T-cell (primary cell): ENCODE data around the gene PITPNC1. TPM values are rescaled to one million over a fixed set of nuclear protein-coding genes. Genes with fewer than 3 reads are reported as not detected.

Experiments
- ATAC-seq, 4 experiments: fragments of 200-7000 bp in 3 of 4; fragments of 150-1000 bp in 1 of 4; cut with Tn5 transposase; replicated peaks in 1 of 4; 1 replicate in 3 of 4; 2 replicates in 1 of 4; pipeline ENCODE4 v1.10.0; 2021; ENCODE audit warnings: moderate library complexity in 3 of 4, mild to moderate bottlenecking in 2 of 4, moderate number of reproducible peaks in 1 of 4
- CTCF ChIA-PET, 2 donors: fragments of 300-600 bp; sonication (Branson Sonifier 250); formaldehyde crosslinking; loops; one replicate each; lab custom pipeline; 2022; ENCODE audit warnings: antibody characterized with exemption in 2 of 2; lab: Charles Lee
- POLR2A ChIA-PET, 2 donors: fragments of 300-600 bp; sonication (Branson Sonifier 250); formaldehyde crosslinking; loops; one replicate each; lab custom pipeline; 2022; ENCODE audit warnings: antibody characterized with exemption in 2 of 2; lab: Charles Lee
- DNase-seq, 35 experiments: peaks; one replicate each; pipeline versions ENCODE4 v3.0.0 to v3.0.0-alpha.2; 2013 to 2023
- H3K27ac ChIP-seq: one replicate; pipeline ENCODE4 v1.5.1; 2013; ENCODE audit warnings: low read length
- H3K27me3 ChIP-seq, 2 experiments: replicated peaks in 1 of 2; 1 replicate in 1 of 2; 2 replicates in 1 of 2; pipeline versions ENCODE4 v1.6.1 to v1.7.0; 2013; ENCODE audit warnings: low read length in 1 of 2, mixed read lengths in 1 of 2; ENCODE audit not compliant: control insufficient read depth in 2 of 2, insufficient read depth in 2 of 2; ENCODE audit errors: extremely low read depth in 1 of 2
- H3K36me3 ChIP-seq, 2 donors: 1 replicate in 1 of 2; 2 replicates in 1 of 2; pipeline versions ENCODE4 v1.6.1 to v1.7.0; 2013; ENCODE audit warnings: low read length in 1 of 2; ENCODE audit not compliant: control insufficient read depth in 2 of 2, insufficient read depth in 1 of 2; ENCODE audit errors: extremely low read depth in 1 of 2
- H3K4me1 ChIP-seq, 2 experiments: 1 replicate in 1 of 2; 2 replicates in 1 of 2; pipeline versions ENCODE4 v1.6.1 to v1.7.0; 2013; ENCODE audit warnings: low read length in 2 of 2, mixed read lengths in 1 of 2; ENCODE audit not compliant: insufficient read depth in 2 of 2, control insufficient read depth in 1 of 2; ENCODE audit errors: extremely low read depth in 1 of 2
- H3K4me3 ChIP-seq, 2 donors: 1 replicate in 1 of 2; 2 replicates in 1 of 2; pipeline versions ENCODE4 v1.5.1 to v1.7.0; 2013; ENCODE audit warnings: mild to moderate bottlenecking in 2 of 2, low read length in 1 of 2, moderate library complexity in 1 of 2; ENCODE audit not compliant: control insufficient read depth in 1 of 2; ENCODE audit errors: extremely low read depth in 1 of 2
- H3K9me3 ChIP-seq: 2 replicates; pipeline ENCODE4 v1.7.0; 2013
- H3K27ac Mint-ChIP-seq, 2 donors: one replicate each; pipeline ENCODE4 v1.8.0; 2020 to 2021; ENCODE audit warnings: mild to moderate bottlenecking in 2 of 2, mixed read lengths in 2 of 2
- H3K27me3 Mint-ChIP-seq, 2 donors: one replicate each; pipeline ENCODE4 v1.8.0; 2021 to 2022; ENCODE audit warnings: mixed read lengths in 2 of 2
- H3K36me3 Mint-ChIP-seq: one replicate; pipeline ENCODE4 v1.8.0; 2021; ENCODE audit warnings: mixed read lengths
- H3K4me1 Mint-ChIP-seq, 3 donors: one replicate each; pipeline ENCODE4 v1.8.0; 2020 to 2022; ENCODE audit warnings: mixed read lengths in 3 of 3, mild to moderate bottlenecking in 1 of 3
- H3K4me3 Mint-ChIP-seq, 3 donors: one replicate each; pipeline ENCODE4 v1.8.0; 2020 to 2022; ENCODE audit warnings: mild to moderate bottlenecking in 3 of 3, mixed read lengths in 3 of 3, moderate library complexity in 3 of 3
- H3K9me3 Mint-ChIP-seq, 3 donors: one replicate each; pipeline ENCODE4 v1.8.0; 2020 to 2022; ENCODE audit warnings: mixed read lengths in 3 of 3
- WGBS: methylation state at CpG from one replicate; pipeline ENCODE4 v1.1.5; 2013; ENCODE audit warnings: missing lambda C conversion rate; ENCODE audit not compliant: insufficient coverage; 5-methylcytosine and 5-hydroxymethylcytosine counted together
- total RNA-seq, 35 experiments: library from RNA in 6 of 35; stranded (reverse) in 6 of 35; fragments of 120-200 nt in 1 of 35; gene quantifications; one replicate each; pipeline versions ENCODE4 v1.2.1 to v1.2.4 and lab custom pipeline; 2013 to 2026

PITPNC1 gene
- total RNA-seq, 5 donors from 2014 or later (not counting 1 experiment from before 2014, with no cell fraction given): 82.6 to 132 (median 111) TPM

DNA sequence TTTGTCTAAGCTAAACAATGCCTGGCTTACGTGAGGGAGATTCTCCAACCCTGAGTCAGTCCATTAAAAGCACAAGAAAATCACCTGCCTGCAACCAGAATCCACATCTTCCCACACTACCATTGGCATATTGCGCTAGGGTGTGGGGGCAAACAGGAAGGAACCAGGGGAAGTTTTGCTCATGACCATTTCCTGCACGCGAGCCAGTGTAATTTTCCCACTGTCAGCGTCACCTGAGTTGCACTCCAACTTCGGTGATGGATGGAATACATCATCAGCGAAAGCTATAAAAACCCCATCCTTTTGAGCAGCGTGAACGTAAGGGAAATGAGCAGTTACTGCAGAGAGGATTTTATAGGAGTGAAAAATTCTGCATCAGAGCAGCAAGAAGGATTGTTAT is 172.7 kb downstream of the PITPNC1 start:
- Mint-ChIP-seq H3K9me3 (no peaks in the 10 kb centered on the region), H3K36me3 (peaks cover 48% of the 10 kb centered on the region), H3K27ac (peak overlapping the region in 1 of 2 donors; percentile 59), H3K4me3 (no peak overlapping the region), H3K4me1 (peaks cover 27 to 51% (median 35%) of the 10 kb centered on the region in 3 donors), H3K27me3 (no peaks in the 10 kb centered on the region)
- 100% methylated on average over 2 of the region's 9 CpGs for WGBS
- Histone ChIP-seq H3K27me3 (no peaks in the 10 kb centered on the region), H3K9me3 (no peaks in the 10 kb centered on the region), H3K36me3 (peaks cover 0 to 18% of the 10 kb centered on the region in 2 donors), H3K4me3 (no peak overlapping the region), H3K4me1 (peaks cover 0 to 13% of the 10 kb centered on the region in 2 experiments), H3K27ac (no peak overlapping the region)
- ChIA-PET POLR2A (interaction anchor here in 1 of 2 donors (0.6 kb wide), 1 partner anchor 29 kb away, joined by 5 read pairs; no protein-coding TSS in a partner anchor), CTCF (interaction anchor here in 1 of 2 donors (0.6 kb wide), 1 partner anchor 71 kb away, joined by 10 read pairs; no protein-coding TSS in a partner anchor)
- no peak for DNase-seq
- no peak for ATAC-seq

DNA sequence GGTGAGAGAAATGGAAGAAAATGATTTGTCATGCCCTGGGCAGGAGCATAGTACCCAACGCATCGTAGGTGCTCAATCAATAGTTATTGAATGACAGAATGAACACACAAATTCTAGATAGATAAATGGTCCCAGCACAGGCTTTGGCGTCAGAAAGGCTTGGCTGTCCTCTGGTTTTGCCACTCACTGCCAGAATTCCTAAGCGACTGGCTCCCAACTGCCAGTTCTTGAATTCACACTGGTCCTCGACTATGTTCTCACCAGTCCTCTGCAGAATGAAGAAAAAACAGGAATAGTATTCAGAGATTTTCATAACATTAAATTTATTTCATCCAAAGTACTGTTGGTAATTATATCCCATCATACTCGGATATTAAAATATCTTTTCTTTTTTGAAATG is 177.6 kb downstream of the PITPNC1 start:
- CTCF ChIA-PET: interaction anchor here in 1 of 2 donors (0.7 kb wide), 1 partner anchor 645 kb away, joined by 7 read pairs; no protein-coding TSS in a partner anchor
- POLR2A ChIA-PET: no interaction called here

DNA sequence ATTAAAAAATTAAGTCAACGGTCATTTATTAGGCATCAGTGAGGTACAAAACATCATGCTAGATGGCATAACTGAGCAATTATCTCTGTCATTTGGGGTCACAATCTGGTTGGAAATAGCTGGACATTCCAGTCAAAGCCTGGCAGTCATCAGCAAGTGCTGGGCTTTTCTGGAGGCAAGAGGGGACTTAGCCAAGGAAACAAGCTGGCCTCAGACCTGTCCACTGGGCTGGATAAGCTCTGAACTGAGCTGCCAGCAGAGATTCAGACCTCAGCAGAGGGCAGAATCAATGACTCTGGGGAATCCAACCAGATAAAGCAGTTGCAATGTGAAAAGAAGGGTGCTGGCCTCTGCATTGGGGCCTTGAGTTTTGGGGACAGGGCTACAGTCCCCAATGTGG is 178.8 kb downstream of the PITPNC1 start:
- no peak for ATAC-seq
- Histone ChIP-seq H3K9me3 (peaks cover 2% of the 10 kb centered on the region), H3K27me3 (no peaks in the 10 kb centered on the region), H3K4me3 (no peak overlapping the region), H3K27ac (no peak overlapping the region), H3K36me3 (peaks cover 7 to 43% of the 10 kb centered on the region in 2 donors), H3K4me1 (no peaks in the 10 kb centered on the region)
- no peaks in the 10 kb centered on the region for H3K27me3 Mint-ChIP-seq
- peaks cover 0 to 19% (median 14%) of the 10 kb centered on the region in 3 donors for H3K4me1 Mint-ChIP-seq
- peaks cover 0 to 7% (median 5%) of the 10 kb centered on the region in 3 donors for H3K9me3 Mint-ChIP-seq
- peaks cover 64% of the 10 kb centered on the region for H3K36me3 Mint-ChIP-seq
- H3K27ac Mint-ChIP-seq: peak overlapping the region in 1 of 2 donors; percentile 19
- WGBS: 100% methylated on average over 1 of the region's 1 CpG
- ChIA-PET CTCF (interaction anchor here in 1 of 2 donors (0.7 kb wide), 1 partner anchor 397 kb away, joined by 4 read pairs; no protein-coding TSS in a partner anchor), POLR2A (interaction anchor here in 1 of 2 donors (0.6 to 0.7 kb wide), 2 partner anchors 453 to 767 kb away, joined by 3 to 4 read pairs; no protein-coding TSS in a partner anchor)
- no peak overlapping the region for H3K4me3 Mint-ChIP-seq
- no peak for DNase-seq

More for the DNA sequence above, 177.6 kb downstream of the PITPNC1 start:
- no peak for DNase-seq
- WGBS: 100% methylated on average over 2 of the region's 6 CpGs
- Mint-ChIP-seq H3K36me3 (peaks cover 64% of the 10 kb centered on the region), H3K27me3 (no peaks in the 10 kb centered on the region), H3K9me3 (peaks cover 0 to 7% (median 5%) of the 10 kb centered on the region in 3 donors), H3K27ac (no peak overlapping the region), H3K4me3 (no peak overlapping the region), H3K4me1 (peaks cover 2 to 25% (median 19%) of the 10 kb centered on the region in 3 donors)
- peaks cover 2% of the 10 kb centered on the region for H3K9me3 ChIP-seq
- H3K27ac ChIP-seq: no peak overlapping the region
- no peak overlapping the region for H3K4me3 ChIP-seq
- ATAC-seq: no peak
- H3K27me3 ChIP-seq: no peaks in the 10 kb centered on the region
- peaks cover 7 to 35% of the 10 kb centered on the region in 2 donors for H3K36me3 ChIP-seq
- H3K4me1 ChIP-seq: peaks cover 0 to 3% of the 10 kb centered on the region in 2 experiments

DNA sequence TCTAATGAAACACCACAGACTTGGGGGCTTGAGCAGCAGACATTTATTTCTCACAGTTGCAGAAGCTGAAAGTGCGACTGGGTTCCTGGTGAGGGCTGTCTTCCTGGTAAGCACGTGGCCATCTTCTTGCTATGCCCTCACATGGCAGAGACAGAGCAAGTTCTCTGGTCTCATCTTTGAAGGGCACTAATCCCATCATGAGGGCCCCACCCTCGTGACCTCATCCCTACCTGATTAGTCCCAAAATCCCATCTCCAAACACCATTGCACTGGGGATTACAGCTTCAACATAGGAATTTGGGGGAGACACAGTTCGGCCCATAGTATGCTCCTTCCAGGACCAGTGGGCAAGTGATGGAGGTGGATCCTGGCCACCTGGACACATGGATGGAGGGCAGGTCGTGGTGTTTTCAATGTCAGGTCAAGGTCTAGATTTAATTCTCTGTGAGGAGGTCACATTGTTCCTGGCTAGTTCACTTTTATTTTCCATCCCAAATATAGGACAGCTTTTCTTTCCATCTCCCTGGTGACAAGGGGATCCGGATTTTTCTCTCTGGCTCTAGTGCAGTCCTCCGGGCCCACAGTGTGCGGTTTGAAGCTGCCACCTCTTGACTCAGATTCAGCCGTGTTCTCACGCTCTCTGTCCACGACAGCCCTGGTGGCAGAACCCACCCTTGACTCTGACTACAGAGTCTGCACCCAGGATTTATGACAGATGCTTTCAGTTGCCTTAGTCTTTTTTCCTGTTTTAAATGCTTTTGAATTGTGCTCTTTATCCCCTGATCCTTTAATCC is 180.2 kb downstream of the PITPNC1 start:
- CTCF ChIA-PET: interaction anchor here in 1 of 2 donors (0.5 kb wide), 1 partner anchor 177 kb away, joined by 3 read pairs; no protein-coding TSS in a partner anchor
- Mint-ChIP-seq H3K4me1 (peaks cover 6 to 14% (median 11%) of the 10 kb centered on the region in 3 donors), H3K9me3 (peaks cover 0 to 7% (median 5%) of the 10 kb centered on the region in 3 donors), H3K27ac (peak overlapping the region in 1 of 2 donors; percentile 34), H3K27me3 (no peaks in the 10 kb centered on the region), H3K36me3 (peaks cover 56% of the 10 kb centered on the region), H3K4me3 (no peak overlapping the region)
- POLR2A ChIA-PET: interaction anchor here (0.5 to 0.6 kb wide), 2 partner anchors 31 to 398 kb away, joined by 3 to 5 read pairs; no protein-coding TSS in a partner anchor
- Histone ChIP-seq H3K27ac (no peak overlapping the region), H3K4me1 (no peaks in the 10 kb centered on the region), H3K9me3 (peaks cover 2% of the 10 kb centered on the region), H3K27me3 (no peaks in the 10 kb centered on the region), H3K4me3 (no peak overlapping the region), H3K36me3 (peaks cover 7 to 46% of the 10 kb centered on the region in 2 donors)
- 95% methylated on average over 8 of the region's 11 CpGs for WGBS
- ATAC-seq (no peak), DNase-seq (no peak)

DNA sequence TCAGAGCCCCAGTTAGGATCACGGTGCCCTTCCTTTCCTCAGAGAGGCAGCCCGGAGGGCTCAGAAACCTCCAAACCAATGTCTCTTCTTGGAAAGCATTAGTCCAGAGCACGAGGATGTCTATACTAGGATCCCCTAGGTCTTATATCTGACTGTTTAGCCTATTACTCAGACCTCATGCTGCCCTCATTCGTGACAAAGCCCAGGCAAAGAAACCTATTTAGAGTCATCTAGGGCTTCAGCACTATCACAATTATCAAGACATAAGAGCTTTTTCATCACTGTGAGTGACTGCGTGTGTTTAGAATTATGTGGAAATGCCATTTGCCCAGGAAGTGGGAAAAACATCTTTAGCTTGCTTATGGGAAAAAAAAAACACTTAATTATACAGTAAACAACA is 180.8 kb downstream of the PITPNC1 start:
- POLR2A ChIA-PET: interaction anchor here in 1 of 2 donors (0.5 to 0.7 kb wide), 4 partner anchors 12 to 680 kb away, joined by 3 read pairs; no protein-coding TSS in a partner anchor

More for the DNA sequence above, 180.8 kb downstream of the PITPNC1 start:
- no peak for DNase-seq
- Mint-ChIP-seq H3K36me3 (peaks cover 60% of the 10 kb centered on the region), H3K4me1 (peaks cover 6 to 18% (median 12%) of the 10 kb centered on the region in 3 donors), H3K9me3 (peaks cover 0 to 7% (median 5%) of the 10 kb centered on the region in 3 donors), H3K27ac (peak overlapping the region in 1 of 2 donors; percentile 55), H3K27me3 (no peaks in the 10 kb centered on the region), H3K4me3 (no peak overlapping the region)
- peaks cover 2% of the 10 kb centered on the region for H3K9me3 ChIP-seq
- no peaks in the 10 kb centered on the region for H3K27me3 ChIP-seq
- CTCF ChIA-PET: interaction anchor here in 1 of 2 donors (0.6 kb wide), 1 partner anchor 13 kb away, joined by 6 read pairs; no protein-coding TSS in a partner anchor
- peaks cover 7 to 46% of the 10 kb centered on the region in 2 donors for H3K36me3 ChIP-seq
- no peak overlapping the region for H3K4me3 ChIP-seq
- 93% methylated on average over 2 of the region's 5 CpGs for WGBS
- no peak overlapping the region for H3K27ac ChIP-seq
- no peak for ATAC-seq
- H3K4me1 ChIP-seq: no peaks in the 10 kb centered on the region
